Right lobe of liver (tissue), 6 donors: Measurements from ENCODE around the gene SAMD4A. TPM values are rescaled to one million over a fixed set of nuclear protein-coding genes. Genes with fewer than 3 reads are reported as not detected.

Experiments
- ATAC-seq, 4 donors: fragments of 200-7000 bp; cut with Tn5 transposase; one replicate each; pipeline ENCODE4 v1.9.1; 2020; ENCODE audit warnings: mild to moderate bottlenecking in 4 of 4, moderate library complexity in 4 of 4
- DNase-seq, 3 donors: peaks; one replicate each; pipeline ENCODE4 v3.0.0-alpha.2; 2020
- H3K27ac ChIP-seq, 3 donors: fragments of 200-600 bp; one replicate each; pipeline ENCODE4 v1.8.0; 2022
- H3K27me3 ChIP-seq, 2 donors: fragments of 200-600 bp; one replicate each; pipeline ENCODE4 v1.8.0; 2022
- H3K36me3 ChIP-seq, 4 donors: fragments of 200-600 bp; sonication (generic) in 1 of 4; one replicate each; pipeline versions ENCODE4 v1.5.1 to v1.8.0; 2017 to 2022; ENCODE audit warnings: control low read depth in 1 of 4
- H3K4me1 ChIP-seq, 4 donors: fragments of 200-600 bp; sonication (generic) in 1 of 4; one replicate each; pipeline versions ENCODE4 v1.5.1 to v1.8.0; 2017 to 2022; ENCODE audit warnings: control low read depth in 1 of 4
- H3K4me3 ChIP-seq, 3 donors: fragments of 200-600 bp; one replicate each; pipeline ENCODE4 v1.8.0; 2022
- H3K9me3 ChIP-seq, 4 donors: fragments of 200-600 bp; sonication (generic) in 1 of 4; one replicate each; pipeline versions ENCODE4 v1.5.1 to v1.8.0; 2017 to 2022; ENCODE audit warnings: control low read depth in 1 of 4
- POLR2A ChIP-seq: fragments of 450-650 bp; IDR thresholded peaks from one replicate; pipeline ENCODE4 v1.6.1; 2017; ENCODE audit warnings: antibody characterized with exemption, mild to moderate bottlenecking
- WGBS: methylation state at CpG from one replicate; pipeline ENCODE4 v1.1.6; 2018; ENCODE audit warnings: low coverage, low lambda C conversion rate; ENCODE audit not compliant: insufficient coverage; ENCODE audit errors: missing lambda C conversion rate; 5-methylcytosine and 5-hydroxymethylcytosine counted together
- intact Hi-C, 2 donors: fragments of 100-400 bp; cut with DNase I; formaldehyde crosslinking; loops; one replicate each; pipeline versions ENCODE4 v1.11.2 to v1.14.1; 2022
- total RNA-seq, 6 experiments: library from RNA; depleted of rRNA in 2 of 6; stranded (reverse); fragments of >200 nt in 2 of 6; fragmentation: NEBNext Ultra II Directional in 3 of 6; extraction: Animal tissue kit (Norgen Biotek cat#: 25700) in 3 of 6; gene quantifications; one replicate each; pipeline versions ENCODE4 v1.1.0 to v1.2.4, GENCODE V29; 2016 to 2023
- TF ChIP-seq, protein P1 (sequence below), 4 donors: fragments of 200-600 bp in 3 of 4; fragments of 450-650 bp in 1 of 4; IDR thresholded peaks; one replicate each; pipeline versions ENCODE4 v1.5.1 to v1.8.0; 2016 to 2022; ENCODE audit warnings: antibody characterized with exemption in 4 of 4, mild to moderate bottlenecking in 2 of 4
- donor health status: DM: no; HTN: yes; CAD: no.
- donor health status: DM: no; HTN: no; CAD: no.
- donor health status: DM: no; HTN: no; CAD: no.
- donor health status: DM: no; HTN: yes; CAD: no.
- donor health status: DM: no; HTN: yes; CAD: no.

SAMD4A gene
- total RNA-seq, 6 experiments from 2014 or later: 16.7 to 31.9 (median 21.1) TPM

DNA sequence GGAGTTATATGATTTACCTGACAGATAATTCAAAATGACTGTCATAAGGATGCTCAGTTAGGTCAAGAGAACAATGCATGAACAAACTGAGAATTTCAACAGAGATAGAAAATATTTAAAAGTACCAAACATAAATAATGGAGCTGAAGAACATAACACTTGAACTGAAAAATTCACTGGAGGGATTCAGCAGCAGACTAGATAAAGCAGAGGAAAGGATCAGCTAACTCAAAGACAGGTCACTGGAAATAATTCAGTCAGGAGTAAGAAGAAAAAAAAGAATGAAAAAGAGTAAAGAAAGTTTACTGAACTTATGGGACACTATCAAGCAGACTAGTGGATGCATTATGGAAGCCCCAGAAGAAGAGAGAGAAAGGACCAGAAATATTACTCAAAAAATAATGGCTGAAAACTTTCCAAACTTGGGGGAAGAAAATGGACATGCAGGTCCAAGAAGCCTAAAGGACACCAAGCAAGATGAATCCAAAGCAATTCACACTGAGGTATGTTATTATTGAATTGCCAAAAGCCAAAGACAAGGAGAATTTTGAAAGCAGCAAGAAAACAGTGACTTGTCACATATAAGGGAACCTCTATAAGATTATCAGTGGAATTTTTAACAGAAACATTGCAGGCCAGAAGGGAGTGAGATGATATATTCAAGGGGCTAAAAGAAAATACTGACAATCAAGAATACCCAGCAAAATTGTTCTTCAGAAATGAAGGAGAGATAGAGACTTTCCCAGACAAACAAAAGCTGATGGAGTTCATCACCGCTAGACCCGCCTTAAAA, 257.0 kb downstream of the SAMD4A start:
- TF ChIP-seq, protein P1, sequence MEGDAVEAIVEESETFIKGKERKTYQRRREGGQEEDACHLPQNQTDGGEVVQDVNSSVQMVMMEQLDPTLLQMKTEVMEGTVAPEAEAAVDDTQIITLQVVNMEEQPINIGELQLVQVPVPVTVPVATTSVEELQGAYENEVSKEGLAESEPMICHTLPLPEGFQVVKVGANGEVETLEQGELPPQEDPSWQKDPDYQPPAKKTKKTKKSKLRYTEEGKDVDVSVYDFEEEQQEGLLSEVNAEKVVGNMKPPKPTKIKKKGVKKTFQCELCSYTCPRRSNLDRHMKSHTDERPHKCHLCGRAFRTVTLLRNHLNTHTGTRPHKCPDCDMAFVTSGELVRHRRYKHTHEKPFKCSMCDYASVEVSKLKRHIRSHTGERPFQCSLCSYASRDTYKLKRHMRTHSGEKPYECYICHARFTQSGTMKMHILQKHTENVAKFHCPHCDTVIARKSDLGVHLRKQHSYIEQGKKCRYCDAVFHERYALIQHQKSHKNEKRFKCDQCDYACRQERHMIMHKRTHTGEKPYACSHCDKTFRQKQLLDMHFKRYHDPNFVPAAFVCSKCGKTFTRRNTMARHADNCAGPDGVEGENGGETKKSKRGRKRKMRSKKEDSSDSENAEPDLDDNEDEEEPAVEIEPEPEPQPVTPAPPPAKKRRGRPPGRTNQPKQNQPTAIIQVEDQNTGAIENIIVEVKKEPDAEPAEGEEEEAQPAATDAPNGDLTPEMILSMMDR (IDR thresholded peaks at IDR 0.05): no peak
- TF ChIP-seq POLR2A: no peak
- Histone ChIP-seq H3K36me3 (no peaks in the 10 kb centered on the region), H3K27me3 (no peaks in the 10 kb centered on the region), H3K4me1 (no peaks in the 10 kb centered on the region), H3K9me3 (no peaks in the 10 kb centered on the region), H3K4me3 (no peak overlapping the region), H3K27ac (no peak overlapping the region)
- 100% methylated on average over 2 of the region's 2 CpGs for WGBS
- no peak for ATAC-seq
- intact Hi-C loops: no loop called here
- DNase-seq: no peak

DNA sequence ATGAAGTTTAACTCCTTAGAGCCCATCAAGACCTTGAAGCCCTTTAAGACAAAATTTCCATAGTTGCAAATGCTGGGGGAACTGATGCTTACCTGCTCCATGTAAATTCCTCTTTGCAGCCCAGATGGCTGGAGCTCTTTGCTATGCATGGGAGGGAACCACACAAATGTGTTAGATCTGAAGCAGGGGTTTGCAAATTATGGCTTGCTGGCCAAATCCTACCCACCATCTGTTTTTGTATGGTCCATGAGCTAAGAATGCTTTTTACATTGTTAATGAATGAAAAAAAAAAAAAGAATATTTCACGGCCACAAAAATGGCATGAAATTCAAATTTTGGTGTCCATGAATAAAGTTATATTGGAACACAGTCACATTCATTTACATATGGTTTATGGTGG, 261.1 kb downstream of the SAMD4A start:
- no peak for ATAC-seq
- WGBS: 94% methylated on average over 1 of the region's 1 CpG

DNA sequence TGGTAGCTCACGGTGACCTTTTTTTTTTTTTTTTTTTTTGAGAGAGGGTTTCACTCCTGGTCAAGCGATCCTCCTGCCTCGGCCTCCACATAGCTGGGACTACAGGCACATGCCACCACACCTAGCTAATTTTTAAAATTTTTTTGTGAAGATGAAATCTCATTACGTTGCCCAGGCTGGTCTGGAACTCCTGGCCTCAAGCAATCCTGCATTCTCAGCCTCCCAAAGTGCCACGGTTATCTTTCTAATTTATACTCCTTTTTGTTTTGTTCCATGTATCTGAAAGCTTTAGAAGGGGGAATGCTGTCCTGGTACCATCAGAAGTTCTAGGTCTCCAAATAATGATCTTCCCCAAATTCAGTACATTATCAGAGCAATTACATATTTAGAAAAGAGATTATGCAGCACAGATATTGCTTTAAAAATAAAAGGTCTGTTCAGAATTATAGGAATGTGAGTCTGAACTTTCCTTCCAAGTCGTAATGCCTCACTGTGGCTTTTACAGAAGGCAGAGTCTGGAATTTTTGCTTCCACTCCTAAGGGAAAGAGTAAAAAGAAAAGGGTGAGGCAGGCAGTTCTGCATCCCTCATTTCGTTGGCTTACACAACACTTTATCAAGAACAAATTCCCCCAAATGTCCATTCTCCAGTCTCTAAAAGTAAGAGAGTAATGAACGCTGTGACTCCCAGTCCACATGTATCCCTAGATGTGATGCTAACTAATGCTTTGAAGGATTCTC, 262.7 kb downstream of the SAMD4A start:
- DNase-seq (no peak), ATAC-seq (no peak)
- Histone ChIP-seq H3K27me3 (no peaks in the 10 kb centered on the region), H3K36me3 (no peaks in the 10 kb centered on the region), H3K4me1 (peaks cover 0 to 7% (median 2%) of the 10 kb centered on the region in 4 donors), H3K4me3 (no peak overlapping the region), H3K9me3 (no peaks in the 10 kb centered on the region), H3K27ac (no peak overlapping the region)
- TF ChIP-seq POLR2A: no peak
- TF ChIP-seq, protein P1 (IDR thresholded peaks at IDR 0.05): no peak
- intact Hi-C loops: no loop called here
- WGBS: 87% methylated on average over 7 of the region's 8 CpGs

More for the DNA sequence above, 261.1 kb downstream of the SAMD4A start:
- Histone ChIP-seq H3K27me3 (no peaks in the 10 kb centered on the region), H3K27ac (no peak overlapping the region), H3K4me1 (no peaks in the 10 kb centered on the region), H3K9me3 (no peaks in the 10 kb centered on the region), H3K4me3 (no peak overlapping the region), H3K36me3 (no peaks in the 10 kb centered on the region)
- intact Hi-C loops: no loop called here
- no peak for DNase-seq
- TF ChIP-seq POLR2A: no peak
- TF ChIP-seq, protein P1 (IDR thresholded peaks at IDR 0.05): no peak

DNA sequence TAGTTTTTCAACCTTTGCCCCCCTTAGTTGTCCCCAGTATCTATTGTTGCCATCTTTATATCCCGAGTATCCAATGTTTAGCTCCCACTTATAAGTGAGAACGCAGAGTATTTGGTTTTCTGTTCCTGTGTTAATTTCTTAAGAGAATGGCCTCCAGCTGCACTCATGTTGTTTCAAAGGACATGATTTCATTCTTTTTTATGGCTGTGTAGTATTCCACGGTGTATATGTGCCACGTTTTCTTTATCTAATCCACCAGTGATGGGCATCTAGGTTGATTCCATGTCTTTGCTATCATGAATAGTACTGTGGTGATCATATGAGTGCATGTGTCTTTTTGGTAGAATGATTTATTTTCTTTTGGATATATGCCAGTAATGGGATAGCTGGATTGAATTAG, 263.7 kb downstream of the SAMD4A start:
- Histone ChIP-seq H3K27ac (no peak overlapping the region), H3K36me3 (no peaks in the 10 kb centered on the region), H3K9me3 (no peaks in the 10 kb centered on the region), H3K4me1 (peaks cover 0 to 17% (median 7%) of the 10 kb centered on the region in 4 donors), H3K4me3 (no peak overlapping the region), H3K27me3 (no peaks in the 10 kb centered on the region)
- DNase-seq (no peak), ATAC-seq (no peak)
- intact Hi-C loops: no loop called here
- TF ChIP-seq POLR2A: no peak
- TF ChIP-seq, protein P1 (IDR thresholded peaks at IDR 0.05): no peak
- 88% methylated on average over 4 of the region's 4 CpGs for WGBS
